ENCODE results near the gene PLEKHO2. TPM values are rescaled to one million over a fixed set of nuclear protein-coding genes. Genes with fewer than 3 reads are reported as not detected.

The PLEKHO2 gene
- total RNA-seq, 1 experiment from 2014 or later, result 4.5 TPM

DNA sequence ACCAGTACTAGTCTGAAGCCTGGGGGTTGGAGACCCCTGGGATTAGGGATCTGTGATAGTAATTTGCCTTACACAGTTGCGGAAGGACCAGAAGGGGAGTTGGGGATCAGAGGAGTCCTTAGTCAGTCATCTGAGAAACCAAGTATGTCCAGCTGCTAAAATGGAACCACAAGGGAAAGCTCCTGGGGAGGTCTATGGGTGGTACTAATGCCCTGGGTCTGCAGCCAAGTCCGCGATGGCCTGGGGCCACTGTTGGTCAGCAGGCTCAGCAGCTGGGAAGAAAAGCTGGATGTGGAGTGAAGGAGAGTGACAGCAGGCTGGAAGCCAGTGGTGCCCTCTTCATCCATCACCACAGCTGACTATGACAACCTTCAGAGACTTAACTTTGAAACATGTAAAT, 67.8 kb downstream of the PLEKHO2 start:
- no peak for DNase-seq
- Mint-ChIP-seq H3K4me1 (ENCODE audit: low read depth, unreplicated experiment) (peaks cover 6% of the 10 kb centered on the region), H3K4me3 (ENCODE audit: unreplicated experiment) (no peak overlapping the region), H3K36me3 (ENCODE audit: insufficient read depth, unreplicated experiment) (no peaks in the 10 kb centered on the region), H3K9me3 (ENCODE audit: unreplicated experiment) (no peaks in the 10 kb centered on the region), H3K27me3 (ENCODE audit: insufficient read depth, unreplicated experiment) (peaks cover 2% of the 10 kb centered on the region), H3K27ac (ENCODE audit: unreplicated experiment) (no peak overlapping the region)
- no peaks in the 10 kb centered on the region for H3K9me3 ChIP-seq
- TF ChIP-seq CTCF (IDR thresholded peaks at IDR 0.05; ENCODE audit: insufficient read depth in 1 of 2, low read depth in 1 of 2, low read length in 1 of 2, severe bottlenecking in 1 of 2, unreplicated experiment in 1 of 2), result no peak
- ChIA-PET POLR2A (interaction anchor here (0.7 kb wide), 1 partner anchor 9 kb away, joined by 8 read pairs; no protein-coding TSS in a partner anchor), CTCF (no interaction called here)
- H3K36me3 ChIP-seq (ENCODE audit: control insufficient read depth, insufficient read depth, low read length), result no peaks in the 10 kb centered on the region
- H3K4me1 ChIP-seq, result no peaks in the 10 kb centered on the region
- no TSS peak for BruUV-seq (replicated peaks)
- no peak overlapping the region for H3K4me3 ChIP-seq (ENCODE audit: low read depth, low read length)
- intact Hi-C loops (cut with micrococcal nuclease; ENCODE audit: unreplicated experiment), result no loop called here
- H3K27me3 ChIP-seq (replicated peaks; ENCODE audit: control insufficient read depth, insufficient read depth, low read length), result no peaks in the 10 kb centered on the region

DNA sequence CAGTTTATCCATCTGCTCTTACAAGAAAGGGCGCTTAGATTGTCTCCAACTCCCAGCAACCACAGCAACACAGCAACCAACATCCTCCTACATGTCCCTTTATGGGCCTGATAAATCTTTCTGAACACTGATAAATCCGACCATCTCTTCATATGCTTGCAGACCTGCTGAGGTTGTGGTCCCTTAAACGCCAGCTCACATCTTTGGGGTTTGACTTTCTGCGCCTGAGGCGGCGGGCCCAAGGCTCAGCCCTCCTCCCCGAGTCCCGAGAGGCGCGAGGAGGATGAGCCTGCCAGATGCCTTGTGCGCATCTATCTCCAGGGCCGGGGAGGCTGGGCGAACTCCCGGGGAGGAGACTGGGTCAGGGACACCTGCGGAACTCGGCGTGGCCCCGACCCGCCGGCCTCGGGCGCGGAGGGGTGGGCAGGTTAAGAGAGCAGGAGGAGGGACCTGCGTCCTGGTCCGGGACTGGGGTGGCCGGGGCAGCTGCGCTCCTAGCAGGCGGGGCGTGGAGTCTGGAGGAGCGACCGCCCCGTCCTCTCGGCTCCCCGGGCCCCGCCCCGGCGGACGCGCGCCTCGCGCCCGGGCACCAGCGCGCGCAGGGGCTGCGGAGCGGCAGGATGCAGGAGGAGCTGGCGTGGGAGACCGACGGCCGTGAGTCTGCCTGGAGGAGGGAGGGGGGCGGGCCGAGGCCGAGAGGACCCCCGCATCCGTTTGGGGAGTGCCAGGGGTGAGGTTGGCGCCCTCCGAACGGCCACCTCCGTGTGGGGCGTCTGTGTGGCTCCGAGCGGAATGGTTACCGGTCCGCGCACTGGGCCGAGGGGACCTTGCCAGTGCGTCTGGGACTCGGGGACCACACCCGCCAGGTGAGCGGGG, 69.8 kb downstream of the PLEKHO2 start, which contains the start of gene ANKDD1A:
Gene ANKDD1A, plus strand, starts transcription at position 592 of the 876 bp plus-strand sequence. Its CDS starts 29 bp downstream, at position 621.
- H3K36me3 ChIP-seq (ENCODE audit: control insufficient read depth, insufficient read depth, low read length), result no peaks in the 10 kb centered on the region
- ChIA-PET POLR2A (interaction anchor here (0.6 kb wide), 1 partner anchor 234 kb away, joined by 4 read pairs; no protein-coding TSS in a partner anchor), CTCF (interaction anchor here (0.6 kb wide), 1 partner anchor 15 kb away, joined by 3 read pairs; no protein-coding TSS in a partner anchor)
- intact Hi-C loops (cut with micrococcal nuclease; ENCODE audit: unreplicated experiment), result no loop called here
- Mint-ChIP-seq H3K36me3 (ENCODE audit: insufficient read depth, unreplicated experiment) (peaks cover under 1% of the 10 kb centered on the region), H3K4me3 (ENCODE audit: unreplicated experiment) (peak within 1 kb of the TSS; percentile 78), H3K27me3 (ENCODE audit: insufficient read depth, unreplicated experiment) (peaks cover 2% of the 10 kb centered on the region), H3K9me3 (ENCODE audit: unreplicated experiment) (no peaks in the 10 kb centered on the region), H3K4me1 (ENCODE audit: low read depth, unreplicated experiment) (peaks cover 6% of the 10 kb centered on the region), H3K27ac (ENCODE audit: unreplicated experiment) (no peak within 1 kb of the TSS)
- H3K4me3 ChIP-seq (ENCODE audit: low read depth, low read length), result peak within 1 kb of the TSS; percentile 60
- no peaks in the 10 kb centered on the region for H3K4me1 ChIP-seq
- no TSS peak for BruUV-seq (replicated peaks)
- no peaks in the 10 kb centered on the region for H3K9me3 ChIP-seq
- no peak for TF ChIP-seq CTCF (IDR thresholded peaks at IDR 0.05; ENCODE audit: insufficient read depth in 1 of 2, low read depth in 1 of 2, low read length in 1 of 2, severe bottlenecking in 1 of 2, unreplicated experiment in 1 of 2)
- H3K27me3 ChIP-seq (replicated peaks; ENCODE audit: control insufficient read depth, insufficient read depth, low read length), result no peaks in the 10 kb centered on the region
- DNase-seq, result peak; percentile 69 to 76

DNA sequence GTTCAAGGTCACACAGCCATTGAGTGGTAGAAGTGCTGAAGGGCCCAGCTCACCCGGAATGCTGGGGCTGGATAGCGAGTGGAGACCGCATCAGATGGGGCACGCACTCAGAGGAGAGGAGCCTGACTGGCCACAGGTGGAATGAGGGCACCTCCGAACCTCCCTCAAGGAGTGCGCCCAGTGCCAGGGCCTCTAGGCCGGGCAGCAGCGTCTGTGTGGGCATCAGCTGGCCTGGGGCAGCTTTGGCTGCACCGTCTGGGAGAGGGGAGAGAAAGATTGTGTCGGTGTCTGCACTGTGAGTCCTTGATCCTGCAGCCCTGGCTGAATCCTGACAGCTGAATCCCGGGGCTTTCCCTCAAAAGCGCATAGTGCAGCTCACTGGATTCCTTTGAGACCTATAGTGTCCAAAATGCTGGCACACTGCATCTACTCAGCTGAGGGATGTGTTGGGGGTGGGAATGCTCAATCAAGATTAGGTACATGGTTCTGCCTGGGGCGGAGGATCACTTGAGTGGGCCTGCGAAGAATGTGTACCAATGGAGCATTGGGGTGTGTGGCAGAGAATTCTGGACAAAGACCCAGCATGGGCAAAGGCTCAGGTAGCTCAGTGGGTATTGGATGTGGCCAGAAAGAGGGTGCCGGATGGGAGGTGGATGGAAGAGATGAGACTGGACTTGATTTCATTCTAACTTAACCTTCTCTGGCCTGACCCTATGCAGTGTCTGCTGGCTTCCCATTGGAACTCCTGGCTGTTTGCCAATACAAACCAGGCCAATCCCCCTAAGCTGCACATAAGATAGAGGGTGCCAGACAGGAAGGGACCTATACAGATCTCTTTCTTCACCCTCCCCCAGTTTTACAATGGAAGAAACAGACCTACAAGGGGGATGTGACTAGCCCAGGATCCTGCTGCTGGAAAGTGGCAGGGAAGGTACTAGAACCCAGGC, 70.9 kb downstream of the PLEKHO2 start:
- Mint-ChIP-seq H3K27me3 (ENCODE audit: insufficient read depth, unreplicated experiment) (peaks cover 2% of the 10 kb centered on the region), H3K4me1 (ENCODE audit: low read depth, unreplicated experiment) (peaks cover 6% of the 10 kb centered on the region), H3K4me3 (ENCODE audit: unreplicated experiment) (peak overlapping the region; percentile 78), H3K9me3 (ENCODE audit: unreplicated experiment) (no peaks in the 10 kb centered on the region), H3K36me3 (ENCODE audit: insufficient read depth, unreplicated experiment) (peaks cover 4% of the 10 kb centered on the region), H3K27ac (ENCODE audit: unreplicated experiment) (no peak overlapping the region)
- intact Hi-C loops (cut with micrococcal nuclease; ENCODE audit: unreplicated experiment), result no loop called here
- Histone ChIP-seq H3K9me3 (no peaks in the 10 kb centered on the region), H3K4me1 (no peaks in the 10 kb centered on the region), H3K27me3 (replicated peaks; ENCODE audit: control insufficient read depth, insufficient read depth, low read length) (no peaks in the 10 kb centered on the region), H3K36me3 (ENCODE audit: control insufficient read depth, insufficient read depth, low read length) (no peaks in the 10 kb centered on the region), H3K4me3 (ENCODE audit: low read depth, low read length) (no peak overlapping the region)
- BruUV-seq (replicated peaks), result no TSS peak
- CTCF ChIA-PET, result interaction anchor here (0.6 kb wide), 1 partner anchor 14 kb away, joined by 3 read pairs; no protein-coding TSS in a partner anchor
- TF ChIP-seq CTCF (IDR thresholded peaks at IDR 0.05; ENCODE audit: insufficient read depth in 1 of 2, low read depth in 1 of 2, low read length in 1 of 2, severe bottlenecking in 1 of 2, unreplicated experiment in 1 of 2), result no peak
- DNase-seq, result no peak
- POLR2A ChIA-PET, result no interaction called here
